Small intestine (tissue), 7 donors: ENCODE measurements around the gene NLE1. TPM values are rescaled to one million over a fixed set of nuclear protein-coding genes. Genes with fewer than 3 reads are reported as not detected.
"Not testable (repeated sequence)": the region's sequence is repeated elsewhere in the genome, so short reads cannot be mapped to it uniquely, and the experiment has no call there.

Experiments used
- DNase-seq, 2 donors: peaks; one replicate each; pipeline versions ENCODE4 v3.0.0 to v3.0.0-alpha.2; 2013
- FAIRE-seq: peaks from 2 replicates; lab custom pipeline; 2012; peaks lifted over from hg19 to GRCh38; lab: Jason Lieb, UNC
- H3K27ac ChIP-seq, 3 donors: one replicate each; pipeline ENCODE4 v1.5.1; 2013; ENCODE audit warnings: low read length in 2 of 3, mild to moderate bottlenecking in 2 of 3, control low read depth in 1 of 3, inconsistent platforms in 1 of 3, low read depth in 1 of 3, moderate library complexity in 1 of 3
- H3K27me3 ChIP-seq, 3 donors: one replicate each; pipeline ENCODE4 v1.6.1; 2013; ENCODE audit warnings: low read length in 3 of 3, inconsistent platforms in 1 of 3; ENCODE audit not compliant: control insufficient read depth in 3 of 3, insufficient read depth in 3 of 3
- H3K36me3 ChIP-seq, 3 donors: one replicate each; pipeline ENCODE4 v1.6.1; 2013; ENCODE audit warnings: low read length in 3 of 3, inconsistent platforms in 1 of 3, low read depth in 1 of 3, mild to moderate bottlenecking in 1 of 3, moderate library complexity in 1 of 3; ENCODE audit not compliant: control insufficient read depth in 3 of 3, insufficient read depth in 2 of 3
- H3K4me1 ChIP-seq, 3 donors: one replicate each; pipeline ENCODE4 v1.6.1; 2013; ENCODE audit warnings: low read length in 2 of 3, inconsistent platforms in 1 of 3, low read depth in 1 of 3, mild to moderate bottlenecking in 1 of 3, moderate library complexity in 1 of 3; ENCODE audit not compliant: control insufficient read depth in 3 of 3, insufficient read depth in 2 of 3
- H3K4me3 ChIP-seq, 3 donors: one replicate each; pipeline ENCODE4 v1.5.1; 2013; ENCODE audit warnings: low read length in 3 of 3, control low read depth in 1 of 3, inconsistent platforms in 1 of 3, low read depth in 1 of 3, mild to moderate bottlenecking in 1 of 3, moderate library complexity in 1 of 3
- H3K9me3 ChIP-seq, 2 donors: one replicate each; pipeline ENCODE4 v1.6.1; 2013; ENCODE audit warnings: low read depth in 1 of 2, low read length in 1 of 2; ENCODE audit not compliant: control insufficient read depth in 2 of 2, insufficient read depth in 1 of 2
- WGBS, 3 donors: extraction: QIAGEN DNeasy Blood & Tissue Kit; methylation state at CpG; one replicate each; pipeline ENCODE4 v1.1.7; 2013; 5-methylcytosine and 5-hydroxymethylcytosine counted together
- polyA plus RNA-seq, 4 donors: library from polyadenylated mRNA; stranded (reverse) in 3 of 4; unstranded in 1 of 4; fragments of 200-250 nt in 3 of 4; fragments of 120-200 nt in 1 of 4; gene quantifications; one replicate each; pipeline versions ENCODE4 v1.2.1 to v1.2.3, GENCODE V29; 2013
- donor health status: healthy with polysubstance abuse.
- donor health status: control.
- donor health status: control.
- donor health status: Bipolar disorder and iron deficiency.
- donor health status: healthy.

Gene NLE1
- polyA plus RNA-seq, 4 donors = 1.8 to 13.9 (median 7.5) TPM

- FAIRE-seq, H3K9me3 ChIP-seq, H3K27ac ChIP-seq, H3K27me3 ChIP-seq, DNase-seq, H3K36me3 ChIP-seq, H3K4me3 ChIP-seq: not testable (repeated sequence)
- WGBS, 3 donors = 91 to 96% (median 91%) methylated on average over 11 of the region's 11 CpGs
- peaks cover 0 to 20% (median 4%) of the 10 kb centered on the region in 3 donors for H3K4me1 ChIP-seq
These were observed 51.4 kb downstream of the NLE1 start for GRCh38 chr17:35090707-35091106.

DNA sequence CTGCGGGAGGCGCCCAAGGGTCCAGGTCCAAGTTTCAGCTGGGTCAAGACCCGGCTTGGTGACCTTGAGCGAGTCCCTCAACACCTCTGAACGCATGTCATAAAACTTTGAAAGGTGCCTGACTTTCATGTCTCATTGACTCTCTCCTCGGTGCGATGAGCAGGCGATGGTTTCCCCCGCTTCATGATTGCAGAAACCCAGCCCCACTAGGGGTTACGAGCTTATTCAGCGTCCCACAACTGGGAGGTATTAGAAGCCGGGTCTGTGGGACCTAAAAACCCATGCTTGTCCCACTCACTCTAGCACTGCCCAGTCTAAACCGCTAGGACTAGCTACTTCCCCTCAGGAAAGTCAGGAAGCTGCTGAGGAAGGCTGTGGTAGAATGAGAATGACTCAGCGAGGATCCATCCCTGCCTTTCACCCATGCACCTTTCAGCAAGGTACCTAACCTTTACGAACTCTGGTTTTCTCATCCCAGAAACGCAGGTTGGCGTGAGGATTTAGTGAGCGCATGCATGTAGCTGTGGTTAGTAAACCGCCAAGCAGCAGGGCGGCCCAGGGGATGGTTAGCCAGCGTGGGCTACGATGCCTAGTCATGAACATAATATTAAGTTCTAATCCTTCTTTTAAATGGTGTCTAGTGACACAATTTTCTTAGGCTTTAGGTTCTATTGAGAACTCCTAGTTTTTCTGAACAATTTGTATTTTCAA, 52.4 kb downstream of the NLE1 start:
- Histone ChIP-seq H3K4me3 (peak overlapping the region in 2 of 3 donors; percentile 42 to 100), H3K9me3 (no peaks in the 10 kb centered on the region), H3K27me3 (no peaks in the 10 kb centered on the region), H3K4me1 (peaks cover 0 to 27% (median 4%) of the 10 kb centered on the region in 3 donors), H3K36me3 (peaks cover 0 to 4% (median 0%) of the 10 kb centered on the region in 3 donors), H3K27ac (peak overlapping the region; percentile 6 to 76 (median 50))
- 38 to 42% (median 40%) methylated on average over 22 of the region's 22 CpGs for WGBS, 3 donors
- no peak for DNase-seq
- FAIRE-seq = no peak

- peak overlapping the region; percentile 96 to 100 (median 97) for H3K27ac ChIP-seq
- DNase-seq (peak; percentile 84 to 95), FAIRE-seq (no peak)
- peaks cover 0 to 10% (median 0%) of the 10 kb centered on the region in 3 donors for H3K36me3 ChIP-seq
- H3K4me3 ChIP-seq = peak overlapping the region; percentile 91 to 100 (median 94)
- H3K27me3 ChIP-seq = no peaks in the 10 kb centered on the region
- H3K4me1 ChIP-seq = peaks cover 0 to 27% (median 4%) of the 10 kb centered on the region in 3 donors
- H3K9me3 ChIP-seq = no peaks in the 10 kb centered on the region
- 0 to 1% (median 1%) methylated on average over 29 to 80 of the region's 80 CpGs for WGBS, 3 donors
These were observed 53.1 kb downstream of the NLE1 start for GRCh38 chr17:35088881-35089585.

- Histone ChIP-seq H3K9me3 (no peaks in the 10 kb centered on the region), H3K4me1 (peaks cover 0 to 30% (median 4%) of the 10 kb centered on the region in 3 donors), H3K36me3 (peaks cover 0 to 10% (median 0%) of the 10 kb centered on the region in 3 donors), H3K4me3 (peak overlapping the region; percentile 91 to 100 (median 94)), H3K27ac (peak overlapping the region; percentile 96 to 100 (median 97)), H3K27me3 (no peaks in the 10 kb centered on the region)
- no peak for FAIRE-seq
- 1% methylated on average over 26 of the region's 26 CpGs for WGBS, 3 donors
- peak in 1 of 2 donors; percentile 53 for DNase-seq
These were observed 53.7 kb downstream of the NLE1 start for GRCh38 chr17:35088356-35088880.

- no peaks in the 10 kb centered on the region for H3K27me3 ChIP-seq
- H3K9me3 ChIP-seq = no peaks in the 10 kb centered on the region
- H3K4me1 ChIP-seq = peaks cover 0 to 35% (median 4%) of the 10 kb centered on the region in 3 donors
- peak; percentile 92 to 95 for DNase-seq
- 2 to 16% (median 5%) methylated on average over 9 of the region's 9 CpGs for WGBS, 3 donors
- no peak for FAIRE-seq
- peak overlapping the region; percentile 96 to 100 (median 97) for H3K27ac ChIP-seq
- peak overlapping the region; percentile 91 to 100 (median 94) for H3K4me3 ChIP-seq
- peaks cover 0 to 10% (median 0%) of the 10 kb centered on the region in 3 donors for H3K36me3 ChIP-seq
These were observed 54.3 kb downstream of the NLE1 start for GRCh38 chr17:35087731-35088355.

GRCh38 chr17:35086931-35087573, 55.1 kb downstream of the NLE1 start:
- Histone ChIP-seq H3K27me3 (no peaks in the 10 kb centered on the region), H3K4me3 (peak overlapping the region in 2 of 3 donors; percentile 91 to 100), H3K27ac (peak overlapping the region; percentile 68 to 96 (median 76)), H3K9me3 (no peaks in the 10 kb centered on the region), H3K36me3 (peaks cover 0 to 10% (median 0%) of the 10 kb centered on the region in 3 donors), H3K4me1 (peaks cover 0 to 41% (median 4%) of the 10 kb centered on the region in 3 donors)
- 47 to 74% (median 51%) methylated on average over 8 of the region's 8 CpGs for WGBS, 3 donors
- FAIRE-seq (no peak), DNase-seq (peak; percentile 42 to 51)

DNA sequence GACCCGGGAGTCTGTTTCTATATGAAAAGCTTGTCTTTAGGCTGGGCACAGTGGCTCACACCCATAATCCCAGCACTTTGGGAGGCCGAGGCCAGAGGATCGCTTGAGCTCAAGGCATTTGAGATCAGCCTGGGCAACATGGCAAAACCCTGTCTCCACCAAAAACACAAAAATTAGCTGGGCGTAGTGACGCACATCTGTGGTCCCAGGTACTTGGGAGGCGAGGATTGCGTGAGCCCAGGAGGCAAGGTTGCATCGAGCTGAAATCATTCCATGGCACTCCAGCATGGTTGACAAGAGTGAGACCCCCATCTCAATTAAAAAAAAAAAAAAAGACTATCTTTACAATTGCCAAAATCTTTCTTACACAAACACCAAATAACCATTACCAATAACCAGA, 55.9 kb downstream of the NLE1 start:
- Histone ChIP-seq H3K36me3 (peaks cover 0 to 10% (median 0%) of the 10 kb centered on the region in 3 donors), H3K27me3 (no peaks in the 10 kb centered on the region), H3K9me3 (no peaks in the 10 kb centered on the region), H3K27ac (peak overlapping the region in 2 of 3 donors; percentile 17 to 96), H3K4me3 (no peak overlapping the region), H3K4me1 (peaks cover 0 to 43% (median 4%) of the 10 kb centered on the region in 3 donors)
- DNase-seq = no peak
- no peak for FAIRE-seq
- WGBS, 3 donors = 85 to 94% (median 89%) methylated on average over 8 of the region's 8 CpGs
